IPS-18a (cell line): Measurements from ENCODE around the gene CINP.
"Not testable (repeated sequence)": the region's sequence is repeated elsewhere in the genome, so short reads cannot be mapped to it uniquely, and the experiment has no call there.

Experiments used
- H3K27ac ChIP-seq: one replicate; pipeline ENCODE4 v1.5.1; 2013; ENCODE audit warnings: low read length
- H3K27me3 ChIP-seq: one replicate; pipeline ENCODE4 v1.6.1; 2013; ENCODE audit warnings: mild to moderate bottlenecking, low read length; ENCODE audit not compliant: control insufficient read depth, insufficient read depth
- H3K36me3 ChIP-seq: one replicate; pipeline ENCODE4 v1.6.1; 2013; ENCODE audit warnings: low read depth, low read length; ENCODE audit not compliant: control insufficient read depth
- H3K4me1 ChIP-seq: one replicate; pipeline ENCODE4 v1.6.1; 2013; ENCODE audit warnings: low read depth, low read length; ENCODE audit not compliant: control insufficient read depth
- H3K4me3 ChIP-seq: one replicate; pipeline ENCODE4 v1.5.1; 2013; ENCODE audit warnings: low read length
- H3K9ac ChIP-seq: one replicate; pipeline ENCODE4 v1.6.1; 2013; ENCODE audit warnings: mild to moderate bottlenecking, low read length, moderate library complexity
- H3K9me3 ChIP-seq: one replicate; pipeline ENCODE4 v1.6.1; 2013; ENCODE audit warnings: low read depth, low read length; ENCODE audit not compliant: control insufficient read depth

CINP gene

DNA sequence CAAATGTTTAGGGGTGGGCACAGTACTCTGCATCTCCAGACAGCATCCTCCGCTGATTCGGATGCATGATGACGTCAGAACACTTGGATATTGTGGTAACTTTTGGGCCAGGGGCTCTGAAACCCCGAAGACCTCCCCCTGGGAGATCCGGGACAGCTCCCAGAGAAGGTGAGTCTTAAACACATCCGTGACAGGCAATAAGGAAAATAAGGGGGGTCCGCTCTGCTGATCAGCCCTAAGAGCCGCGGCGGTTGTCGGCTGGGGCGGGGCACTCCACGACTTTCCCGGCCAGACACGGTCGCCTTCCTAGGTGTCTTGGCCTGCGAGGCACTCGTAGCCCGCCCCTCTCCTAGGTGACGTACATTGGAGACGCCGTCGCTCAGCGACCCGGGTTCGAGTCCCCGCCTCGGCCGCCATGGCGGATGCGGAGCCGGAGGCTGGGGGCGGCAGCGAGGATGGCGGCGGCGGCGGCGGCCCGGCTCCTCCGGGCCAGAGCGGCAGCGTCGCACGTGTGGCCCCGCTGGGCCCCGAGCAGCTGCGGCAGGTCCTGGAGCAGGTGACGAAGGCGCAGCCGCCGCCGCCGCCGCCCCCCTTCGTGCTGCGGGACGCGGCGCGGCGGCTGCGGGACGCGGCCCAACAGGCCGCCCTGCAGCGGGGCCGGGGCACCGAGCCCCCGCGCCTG, 43.2 kb downstream of the CINP start, which contains the start of gene ZNF839:
Gene ZNF839 (plus strand): TSS at position 396 of the 682 bp plus-strand sequence. CDS start 20 bp downstream, at position 416.
- H3K27ac ChIP-seq: no peak within 1 kb of the TSS
- H3K4me3 ChIP-seq: peak within 1 kb of the TSS; percentile 74
- H3K4me1 ChIP-seq: peaks cover 11% of the 10 kb centered on the region
- peak within 1 kb of the TSS; percentile 66 for H3K9ac ChIP-seq
- peaks cover 18% of the 10 kb centered on the region for H3K27me3 ChIP-seq
- no peaks in the 10 kb centered on the region for H3K36me3 ChIP-seq
- H3K9me3 ChIP-seq: no peaks in the 10 kb centered on the region

DNA sequence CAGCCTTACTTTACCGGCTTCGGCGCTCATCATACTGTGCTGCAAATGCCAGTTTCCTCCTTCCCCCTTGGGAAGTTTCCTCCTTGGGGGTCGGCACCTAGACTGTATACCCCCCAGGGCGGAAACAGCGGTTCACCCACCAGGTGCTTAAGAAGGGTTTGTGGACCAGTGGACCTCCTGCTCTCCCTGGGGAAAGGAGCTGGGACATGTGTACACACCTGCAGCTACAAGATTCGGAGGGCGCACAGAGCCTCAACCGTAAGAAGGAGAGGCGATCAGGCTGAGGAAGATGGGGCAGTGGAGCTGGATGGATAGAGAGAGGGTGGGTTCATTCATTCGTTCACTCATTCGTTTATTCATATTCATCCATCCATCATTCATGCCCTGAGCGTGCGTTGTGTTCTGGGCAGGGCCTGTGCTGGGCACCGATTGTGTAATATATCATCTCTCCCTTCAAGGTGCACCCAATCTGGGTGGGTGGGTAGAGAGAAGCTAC, 43.9 kb downstream of the CINP start:
- no peaks in the 10 kb centered on the region for H3K36me3 ChIP-seq
- H3K4me3 ChIP-seq: peak overlapping the region; percentile 74
- peak overlapping the region; percentile 66 for H3K9ac ChIP-seq
- H3K27ac ChIP-seq: no peak overlapping the region
- peaks cover 11% of the 10 kb centered on the region for H3K4me1 ChIP-seq
- no peaks in the 10 kb centered on the region for H3K9me3 ChIP-seq
- H3K27me3 ChIP-seq: peaks cover 23% of the 10 kb centered on the region

DNA sequence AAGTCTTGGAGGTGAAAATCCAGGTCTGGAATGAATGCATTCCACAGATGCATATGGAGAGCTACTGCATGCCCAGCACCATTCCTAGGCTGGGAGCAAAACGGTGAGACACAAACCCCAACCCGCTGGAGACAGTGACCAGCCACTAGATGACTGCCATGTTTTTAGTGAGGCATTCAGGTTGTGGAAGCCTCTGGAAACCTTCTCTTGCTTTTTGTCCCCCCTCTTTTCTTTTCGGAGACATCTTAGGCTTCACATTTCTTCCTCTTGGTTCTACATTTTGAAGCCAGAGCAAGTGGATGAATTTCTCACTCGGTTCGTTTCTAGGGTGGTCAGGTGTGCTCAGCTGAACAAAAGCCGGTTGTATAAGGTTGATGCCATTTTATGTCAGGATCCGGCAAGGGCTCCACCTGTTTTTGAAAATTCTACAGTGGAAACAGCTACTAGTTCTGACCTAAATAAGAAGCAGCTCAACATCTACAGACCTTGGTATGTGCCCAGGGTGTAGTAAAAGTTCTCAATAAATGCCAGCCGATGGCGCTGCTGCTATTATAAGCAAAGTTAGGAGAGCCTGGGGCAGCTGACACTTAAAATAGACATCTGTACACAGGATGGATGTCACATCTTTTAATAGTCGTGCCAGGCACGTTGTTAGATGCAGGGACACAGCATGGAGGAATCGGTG, 45.0 kb downstream of the CINP start:
- H3K9ac ChIP-seq: peak overlapping the region; percentile 49
- no peak overlapping the region for H3K27ac ChIP-seq
- H3K4me1 ChIP-seq: peaks cover 11% of the 10 kb centered on the region
- H3K36me3 ChIP-seq: no peaks in the 10 kb centered on the region
- H3K9me3 ChIP-seq: no peaks in the 10 kb centered on the region
- H3K27me3 ChIP-seq: peaks cover 33% of the 10 kb centered on the region
- H3K4me3 ChIP-seq: peak overlapping the region; percentile 75

DNA sequence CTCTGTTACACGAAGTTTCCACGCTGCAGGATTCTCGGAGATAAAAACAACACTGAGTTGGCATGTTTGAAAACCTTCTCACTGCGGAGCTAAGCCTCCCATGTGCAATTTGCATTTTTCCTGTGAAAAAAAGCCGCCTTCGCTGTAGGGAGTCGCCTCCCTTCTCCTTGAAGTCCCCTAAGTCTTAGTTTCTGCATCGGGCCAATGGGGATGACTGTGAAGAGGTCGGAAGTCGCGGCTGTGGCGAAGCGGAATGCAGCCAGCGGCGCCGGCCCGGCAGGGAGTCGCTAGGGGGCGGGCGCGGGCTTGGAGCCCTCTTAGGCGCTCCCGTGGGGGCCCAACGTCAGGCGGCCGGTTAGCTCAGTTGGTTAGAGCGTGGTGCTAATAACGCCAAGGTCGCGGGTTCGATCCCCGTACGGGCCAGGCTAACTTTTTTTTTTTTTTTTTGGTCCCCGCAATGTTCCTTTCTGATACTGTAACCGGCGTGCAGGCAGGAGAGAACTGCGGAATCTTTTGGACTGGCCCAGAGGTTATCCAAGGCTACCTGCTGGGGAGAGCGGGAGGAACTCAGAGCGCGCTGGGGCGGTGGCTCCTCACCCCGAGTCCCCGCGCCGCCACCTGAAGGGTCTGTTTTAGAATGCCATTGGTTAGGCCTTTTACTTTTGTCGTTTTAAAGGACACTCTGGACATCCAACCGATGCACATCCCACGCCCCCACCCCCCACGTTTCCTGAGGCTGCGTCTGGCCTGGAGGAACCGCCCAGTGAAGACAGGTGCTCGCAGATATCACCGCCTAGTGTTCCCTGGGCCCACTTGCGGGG, 45.7 kb downstream of the CINP start:
- H3K27me3 ChIP-seq: peaks cover 33% of the 10 kb centered on the region
- H3K9ac ChIP-seq: peak overlapping the region; percentile 61
- peak overlapping the region; percentile 75 for H3K4me3 ChIP-seq
- H3K9me3 ChIP-seq: no peaks in the 10 kb centered on the region
- peaks cover 11% of the 10 kb centered on the region for H3K4me1 ChIP-seq
- H3K27ac ChIP-seq: no peak overlapping the region
- H3K36me3 ChIP-seq: no peaks in the 10 kb centered on the region

DNA sequence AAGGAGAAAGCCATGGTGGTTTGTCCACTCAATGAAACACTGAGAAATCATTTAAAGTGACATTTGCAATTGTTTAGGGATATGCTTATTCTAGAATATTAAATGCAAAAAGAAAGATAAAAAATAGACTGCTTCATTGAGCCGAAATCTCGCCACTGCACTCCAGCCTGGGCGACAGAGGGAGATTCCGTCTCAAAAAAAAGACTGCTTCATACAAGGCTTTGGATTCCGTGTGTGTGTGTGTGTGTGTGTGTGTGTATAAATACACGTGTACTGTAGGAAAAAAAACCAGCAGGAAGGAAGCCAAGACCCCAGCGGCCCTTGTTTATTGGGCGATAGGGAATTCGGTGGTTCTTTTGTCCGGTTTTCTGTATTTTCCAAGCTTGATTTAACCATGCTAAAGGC, 46.4 kb downstream of the CINP start:
- Histone ChIP-seq H3K27ac (no peak overlapping the region), H3K36me3 (no peaks in the 10 kb centered on the region), H3K4me1 (peaks cover 11% of the 10 kb centered on the region), H3K9me3 (no peaks in the 10 kb centered on the region), H3K4me3 (peak overlapping the region; percentile 75), H3K9ac (peak overlapping the region; percentile 61), H3K27me3 (peaks cover 33% of the 10 kb centered on the region)

DNA sequence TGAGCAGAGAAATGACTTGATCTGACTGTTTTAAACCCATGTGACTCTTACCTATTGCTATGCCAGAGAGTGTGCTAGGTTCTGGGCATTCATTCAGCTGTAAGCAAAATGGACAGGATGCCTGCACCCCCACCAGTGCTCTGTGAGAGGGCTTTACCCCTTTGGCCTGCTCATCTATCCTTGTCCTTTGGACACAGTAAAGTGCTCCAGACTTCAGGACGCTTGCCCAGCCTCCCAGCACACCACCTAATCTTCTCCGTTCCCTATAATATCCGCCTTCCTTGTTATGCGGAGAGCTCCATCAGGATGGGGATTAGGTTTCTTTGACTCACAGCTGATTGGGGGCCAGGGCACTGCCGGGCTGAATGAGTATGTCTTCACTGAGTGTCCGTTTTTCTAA, 47.6 kb downstream of the CINP start:
- Histone ChIP-seq H3K36me3 (no peaks in the 10 kb centered on the region), H3K27me3 (peaks cover 33% of the 10 kb centered on the region), H3K4me1 (peaks cover 8% of the 10 kb centered on the region), H3K27ac (no peak overlapping the region), H3K4me3 (no peak overlapping the region), H3K9me3 (no peaks in the 10 kb centered on the region), H3K9ac (no peak overlapping the region)

DNA sequence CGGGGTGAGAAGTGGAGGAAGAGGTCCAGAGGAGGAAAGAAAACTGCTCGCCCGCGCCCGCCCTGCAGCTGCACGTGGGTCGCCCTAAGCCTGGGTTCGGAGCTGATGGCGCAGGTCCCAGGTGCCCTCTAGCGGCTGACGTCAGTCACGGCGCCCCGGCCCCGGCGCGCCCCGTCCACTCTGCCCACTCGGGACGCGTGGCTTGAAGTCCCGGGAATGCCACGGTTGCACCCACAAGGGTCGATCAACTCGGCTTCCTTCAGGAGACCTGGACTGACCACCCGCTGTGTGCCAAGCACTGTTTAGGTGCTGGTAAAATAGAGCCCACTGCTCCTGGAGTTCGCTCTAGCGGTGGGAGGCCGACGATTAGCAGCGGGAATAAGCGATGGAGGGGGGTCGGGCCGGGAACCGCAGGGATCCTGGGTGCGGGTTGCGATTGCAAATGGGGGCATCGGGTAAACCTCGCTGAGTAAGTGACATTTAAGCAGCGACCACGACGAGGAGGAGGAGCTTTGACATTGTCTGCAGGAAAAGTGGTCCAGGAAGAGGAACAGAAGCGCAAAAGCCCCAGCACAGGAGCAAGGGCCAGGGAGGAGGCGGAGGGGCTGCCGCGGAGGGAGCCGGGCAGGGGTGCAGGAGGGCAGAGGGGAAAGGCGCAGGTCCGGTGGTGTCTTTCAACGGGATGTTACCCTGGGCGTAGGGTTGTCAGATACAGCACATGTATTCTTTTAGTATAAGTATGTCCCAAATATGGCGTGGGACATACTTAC, 48.3 kb downstream of the CINP start:
- Histone ChIP-seq H3K4me3 (peak overlapping the region; percentile 78), H3K27me3 (peaks cover 33% of the 10 kb centered on the region), H3K4me1 (peaks cover 8% of the 10 kb centered on the region), H3K27ac (no peak overlapping the region), H3K36me3 (no peaks in the 10 kb centered on the region), H3K9me3 (no peaks in the 10 kb centered on the region), H3K9ac (peak overlapping the region; percentile 31)

DNA sequence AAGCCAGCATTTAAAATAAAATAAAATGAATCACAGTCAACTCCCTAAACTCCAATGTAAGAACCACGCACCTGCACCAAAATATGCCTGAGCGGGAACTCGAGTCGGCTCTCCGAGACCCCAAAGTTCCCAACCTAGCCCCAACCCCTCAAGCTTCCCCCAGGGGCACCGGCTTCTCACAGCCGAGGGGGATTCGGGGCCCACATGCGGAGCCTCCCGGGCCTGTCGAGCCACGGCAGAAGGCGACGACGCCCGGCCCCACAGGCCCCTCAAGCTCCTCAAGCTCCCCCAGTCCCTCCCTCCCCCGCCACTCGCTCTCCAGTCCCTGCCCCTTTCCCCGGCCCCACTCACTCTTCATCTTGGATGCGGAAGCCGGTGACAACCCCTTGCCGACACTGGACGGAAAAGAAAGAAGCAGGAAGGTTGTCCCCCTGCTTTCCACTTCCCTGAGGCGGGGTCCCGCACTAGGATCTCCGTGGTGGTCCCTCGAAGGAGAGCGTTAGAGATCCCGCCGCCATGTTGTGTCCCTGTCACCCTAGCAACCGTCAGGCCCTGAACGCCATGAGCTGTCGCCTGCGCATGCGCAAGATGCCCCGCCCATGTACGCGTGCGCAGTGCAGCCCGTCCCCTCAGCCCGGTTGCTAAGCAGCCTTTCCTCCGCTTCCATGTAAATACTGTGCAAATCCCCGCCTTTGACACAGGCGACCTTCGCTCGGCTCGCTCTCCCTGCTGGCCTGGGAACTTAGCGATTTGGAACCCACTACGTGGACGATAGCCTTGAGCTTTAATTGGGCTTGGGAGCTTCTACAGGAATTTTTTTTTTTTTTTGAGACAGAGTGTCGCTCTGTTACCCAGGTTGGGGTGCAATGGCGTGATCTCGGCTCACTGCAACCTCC, 57.8 kb downstream of the CINP start, which contains the start of gene MOK:
Gene MOK (minus strand): TSS at position 554 of the 896 bp plus-strand sequence. CDS start 196 bp downstream, at position 358.
- Histone ChIP-seq H3K27me3 (no peaks in the 10 kb centered on the region), H3K4me3 (peak within 1 kb of the TSS; percentile 94), H3K27ac (peak within 1 kb of the TSS; percentile 64), H3K9me3 (no peaks in the 10 kb centered on the region), H3K9ac (peak within 1 kb of the TSS; percentile 90), H3K4me1 (no peaks in the 10 kb centered on the region), H3K36me3 (no peaks in the 10 kb centered on the region)

DNA sequence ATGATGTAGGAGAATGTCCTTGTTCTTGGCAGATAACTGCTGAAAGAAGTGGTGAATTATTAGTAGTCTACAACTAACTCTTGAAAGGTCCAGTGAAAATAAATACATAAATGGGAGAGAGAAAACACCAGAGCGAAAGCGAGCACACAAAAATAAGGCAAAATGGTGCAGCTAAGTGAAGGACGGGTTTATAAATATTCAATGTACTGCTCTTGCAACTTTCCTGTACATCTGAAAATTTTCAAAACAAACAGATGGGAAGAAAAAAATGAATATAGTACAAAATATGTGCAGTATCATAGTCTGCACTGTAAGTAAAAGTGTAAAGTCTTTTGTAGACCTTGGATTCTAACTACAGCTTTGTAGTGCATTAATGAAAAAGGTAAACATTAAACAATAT, 59.0 kb downstream of the CINP start:
- Histone ChIP-seq H3K36me3 (no peaks in the 10 kb centered on the region), H3K27ac (no peak overlapping the region), H3K27me3 (no peaks in the 10 kb centered on the region), H3K9ac (no peak overlapping the region), H3K4me3 (no peak overlapping the region), H3K9me3 (no peaks in the 10 kb centered on the region), H3K4me1 (no peaks in the 10 kb centered on the region)

DNA sequence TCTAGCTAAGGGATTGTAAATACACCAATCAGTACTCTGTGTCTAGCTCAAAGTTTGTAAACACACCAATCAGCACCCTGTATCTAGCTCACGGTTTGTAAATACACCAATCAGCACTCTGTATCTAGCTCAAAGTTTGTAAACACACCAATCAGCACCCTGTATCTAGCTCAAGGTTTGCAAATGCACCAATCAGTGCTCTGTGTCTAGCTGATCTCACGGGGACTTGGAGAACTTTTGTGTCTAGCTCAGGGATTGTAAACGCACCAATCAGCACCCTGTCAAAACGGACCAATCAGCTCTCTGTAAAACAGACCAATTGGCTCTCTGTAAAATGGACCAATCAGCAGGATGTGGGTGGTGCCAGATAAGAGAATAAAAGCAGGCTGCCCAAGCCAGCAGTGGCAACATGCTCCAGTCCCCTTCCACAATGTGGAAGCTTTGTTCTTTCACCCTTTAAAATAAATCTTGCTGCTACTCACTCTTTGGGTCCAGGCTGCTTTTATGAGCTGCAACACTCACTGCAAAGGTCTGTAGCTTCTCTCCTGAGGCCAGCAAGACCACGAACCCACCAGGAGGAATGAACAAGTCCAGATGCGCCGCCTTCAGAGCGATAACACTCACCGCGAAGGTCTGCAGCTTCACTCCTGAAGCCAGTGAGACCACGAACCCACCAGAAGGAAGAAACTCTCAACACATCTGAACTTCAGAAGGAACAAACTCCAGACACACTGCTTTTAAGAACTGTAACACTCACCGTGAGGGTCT, 64.2 kb downstream of the CINP start:
- not testable (repeated sequence) for H3K36me3 ChIP-seq, H3K4me1 ChIP-seq, H3K4me3 ChIP-seq, H3K27ac ChIP-seq, H3K27me3 ChIP-seq, H3K9ac ChIP-seq, H3K9me3 ChIP-seq
